T-cell (primary cell): ENCODE measurements around the gene ROCK2. TPM values are rescaled to one million over a fixed set of nuclear protein-coding genes. Genes with fewer than 3 reads are reported as not detected.

ENCODE experiments used
- ATAC-seq, 4 experiments: fragments of 200-7000 bp in 3 of 4; fragments of 150-1000 bp in 1 of 4; cut with Tn5 transposase; replicated peaks in 1 of 4; 1 replicate in 3 of 4; 2 replicates in 1 of 4; pipeline ENCODE4 v1.10.0; 2021; ENCODE audit warnings: moderate library complexity in 3 of 4, mild to moderate bottlenecking in 2 of 4, moderate number of reproducible peaks in 1 of 4
- CTCF ChIA-PET, 2 donors: fragments of 300-600 bp; sonication (Branson Sonifier 250); formaldehyde crosslinking; loops; one replicate each; lab custom pipeline; 2022; ENCODE audit warnings: antibody characterized with exemption in 2 of 2; lab: Charles Lee
- POLR2A ChIA-PET, 2 donors: fragments of 300-600 bp; sonication (Branson Sonifier 250); formaldehyde crosslinking; loops; one replicate each; lab custom pipeline; 2022; ENCODE audit warnings: antibody characterized with exemption in 2 of 2; lab: Charles Lee
- DNase-seq, 35 experiments: peaks; one replicate each; pipeline versions ENCODE4 v3.0.0 to v3.0.0-alpha.2; 2013 to 2023
- H3K27ac ChIP-seq: one replicate; pipeline ENCODE4 v1.5.1; 2013; ENCODE audit warnings: low read length
- H3K27me3 ChIP-seq, 2 experiments: replicated peaks in 1 of 2; 1 replicate in 1 of 2; 2 replicates in 1 of 2; pipeline versions ENCODE4 v1.6.1 to v1.7.0; 2013; ENCODE audit warnings: low read length in 1 of 2, mixed read lengths in 1 of 2; ENCODE audit not compliant: control insufficient read depth in 2 of 2, insufficient read depth in 2 of 2; ENCODE audit errors: extremely low read depth in 1 of 2
- H3K36me3 ChIP-seq, 2 donors: 1 replicate in 1 of 2; 2 replicates in 1 of 2; pipeline versions ENCODE4 v1.6.1 to v1.7.0; 2013; ENCODE audit warnings: low read length in 1 of 2; ENCODE audit not compliant: control insufficient read depth in 2 of 2, insufficient read depth in 1 of 2; ENCODE audit errors: extremely low read depth in 1 of 2
- H3K4me1 ChIP-seq, 2 experiments: 1 replicate in 1 of 2; 2 replicates in 1 of 2; pipeline versions ENCODE4 v1.6.1 to v1.7.0; 2013; ENCODE audit warnings: low read length in 2 of 2, mixed read lengths in 1 of 2; ENCODE audit not compliant: insufficient read depth in 2 of 2, control insufficient read depth in 1 of 2; ENCODE audit errors: extremely low read depth in 1 of 2
- H3K4me3 ChIP-seq, 2 donors: 1 replicate in 1 of 2; 2 replicates in 1 of 2; pipeline versions ENCODE4 v1.5.1 to v1.7.0; 2013; ENCODE audit warnings: mild to moderate bottlenecking in 2 of 2, low read length in 1 of 2, moderate library complexity in 1 of 2; ENCODE audit not compliant: control insufficient read depth in 1 of 2; ENCODE audit errors: extremely low read depth in 1 of 2
- H3K9me3 ChIP-seq: 2 replicates; pipeline ENCODE4 v1.7.0; 2013
- H3K27ac Mint-ChIP-seq, 2 donors: one replicate each; pipeline ENCODE4 v1.8.0; 2020 to 2021; ENCODE audit warnings: mild to moderate bottlenecking in 2 of 2, mixed read lengths in 2 of 2
- H3K27me3 Mint-ChIP-seq, 2 donors: one replicate each; pipeline ENCODE4 v1.8.0; 2021 to 2022; ENCODE audit warnings: mixed read lengths in 2 of 2
- H3K36me3 Mint-ChIP-seq: one replicate; pipeline ENCODE4 v1.8.0; 2021; ENCODE audit warnings: mixed read lengths
- H3K4me1 Mint-ChIP-seq, 3 donors: one replicate each; pipeline ENCODE4 v1.8.0; 2020 to 2022; ENCODE audit warnings: mixed read lengths in 3 of 3, mild to moderate bottlenecking in 1 of 3
- H3K4me3 Mint-ChIP-seq, 3 donors: one replicate each; pipeline ENCODE4 v1.8.0; 2020 to 2022; ENCODE audit warnings: mild to moderate bottlenecking in 3 of 3, mixed read lengths in 3 of 3, moderate library complexity in 3 of 3
- H3K9me3 Mint-ChIP-seq, 3 donors: one replicate each; pipeline ENCODE4 v1.8.0; 2020 to 2022; ENCODE audit warnings: mixed read lengths in 3 of 3
- WGBS: methylation state at CpG from one replicate; pipeline ENCODE4 v1.1.5; 2013; ENCODE audit warnings: missing lambda C conversion rate; ENCODE audit not compliant: insufficient coverage; 5-methylcytosine and 5-hydroxymethylcytosine counted together
- total RNA-seq, 35 experiments: library from RNA in 6 of 35; stranded (reverse) in 6 of 35; fragments of 120-200 nt in 1 of 35; gene quantifications; one replicate each; pipeline versions ENCODE4 v1.2.1 to v1.2.4 and lab custom pipeline; 2013 to 2026

The ROCK2 gene
- total RNA-seq, 5 donors from 2014 or later (not counting 1 experiment from before 2014, with no cell fraction given), result 15.5 to 22.3 (median 18.6) TPM

GRCh38 chr2:11352781-11353537, 8.5 kb upstream of the ROCK2 start:
- POLR2A ChIA-PET, result no interaction called here
- ATAC-seq (no peak), DNase-seq (no peak)
- Histone ChIP-seq H3K9me3 (no peaks in the 10 kb centered on the region), H3K4me1 (no peaks in the 10 kb centered on the region), H3K27me3 (no peaks in the 10 kb centered on the region), H3K27ac (no peak overlapping the region), H3K4me3 (no peak overlapping the region), H3K36me3 (no peaks in the 10 kb centered on the region)
- H3K36me3 Mint-ChIP-seq, result no peaks in the 10 kb centered on the region
- peaks cover 0 to 1% of the 10 kb centered on the region in 2 donors for H3K27me3 Mint-ChIP-seq
- CTCF ChIA-PET, result no interaction called here
- H3K9me3 Mint-ChIP-seq, result no peaks in the 10 kb centered on the region
- no peak overlapping the region for H3K4me3 Mint-ChIP-seq
- WGBS, result 96% methylated on average over 5 of the region's 10 CpGs
- no peaks in the 10 kb centered on the region for H3K4me1 Mint-ChIP-seq
- no peak overlapping the region for H3K27ac Mint-ChIP-seq

GRCh38 chr2:11348209-11348749, 3.8 kb upstream of the ROCK2 start:
- 93% methylated on average over 4 of the region's 5 CpGs for WGBS
- Mint-ChIP-seq H3K9me3 (no peaks in the 10 kb centered on the region), H3K27ac (no peak overlapping the region), H3K27me3 (no peaks in the 10 kb centered on the region), H3K36me3 (no peaks in the 10 kb centered on the region), H3K4me1 (peaks cover 4 to 8% (median 6%) of the 10 kb centered on the region in 3 donors), H3K4me3 (no peak overlapping the region)
- Histone ChIP-seq H3K27ac (no peak overlapping the region), H3K4me1 (peaks cover 3 to 6% of the 10 kb centered on the region in 2 experiments), H3K9me3 (no peaks in the 10 kb centered on the region), H3K4me3 (no peak overlapping the region), H3K27me3 (no peaks in the 10 kb centered on the region), H3K36me3 (no peaks in the 10 kb centered on the region)
- DNase-seq (no peak), ATAC-seq (no peak)
- POLR2A ChIA-PET, result no interaction called here
- CTCF ChIA-PET, result no interaction called here

DNA sequence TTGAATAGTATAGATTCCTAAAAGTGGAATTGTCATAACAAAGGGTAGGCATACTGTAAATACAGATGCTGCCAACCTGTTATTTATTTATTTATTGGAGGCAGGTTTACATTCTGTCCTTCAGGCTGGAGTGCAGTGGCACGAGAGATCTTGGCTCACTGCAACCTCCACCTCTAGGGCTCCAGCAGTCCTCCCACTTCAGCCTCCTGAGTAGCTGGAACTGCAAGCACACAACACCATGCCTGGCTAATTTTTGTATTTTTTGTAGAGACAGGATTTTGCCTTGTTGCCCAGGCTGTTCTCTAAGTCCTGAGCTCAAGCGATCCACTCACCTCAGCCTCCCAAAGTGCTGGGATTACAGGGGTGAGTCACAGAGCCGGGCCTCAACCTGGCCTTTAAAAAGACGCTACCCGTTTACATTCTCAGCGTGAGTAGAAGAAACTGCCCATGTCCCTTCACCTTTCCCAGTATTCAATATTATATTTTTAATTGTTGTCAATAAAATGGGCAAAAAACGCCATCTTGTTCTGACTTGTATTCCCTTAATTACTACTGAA, 3.0 kb upstream of the ROCK2 start:
- Histone ChIP-seq H3K27me3 (no peaks in the 10 kb centered on the region), H3K27ac (no peak overlapping the region), H3K4me1 (peaks cover 10 to 11% of the 10 kb centered on the region in 2 experiments), H3K9me3 (no peaks in the 10 kb centered on the region), H3K4me3 (no peak overlapping the region), H3K36me3 (no peaks in the 10 kb centered on the region)
- no peaks in the 10 kb centered on the region for H3K9me3 Mint-ChIP-seq
- ChIA-PET CTCF (no interaction called here), POLR2A (no interaction called here)
- H3K4me1 Mint-ChIP-seq, result peaks cover 12 to 16% (median 14%) of the 10 kb centered on the region in 3 donors
- no peak for ATAC-seq
- H3K27ac Mint-ChIP-seq, result no peak overlapping the region
- no peak for DNase-seq
- no peak overlapping the region for H3K4me3 Mint-ChIP-seq
- WGBS, result 83% methylated on average over 1 of the region's 7 CpGs
- no peaks in the 10 kb centered on the region for H3K27me3 Mint-ChIP-seq
- no peaks in the 10 kb centered on the region for H3K36me3 Mint-ChIP-seq

- Histone ChIP-seq H3K4me1 (peaks cover 13 to 16% of the 10 kb centered on the region in 2 experiments), H3K9me3 (no peaks in the 10 kb centered on the region), H3K27me3 (no peaks in the 10 kb centered on the region), H3K4me3 (no peak overlapping the region), H3K27ac (no peak overlapping the region), H3K36me3 (no peaks in the 10 kb centered on the region)
- ATAC-seq (no peak), DNase-seq (no peak)
- H3K9me3 Mint-ChIP-seq, result no peaks in the 10 kb centered on the region
- H3K27me3 Mint-ChIP-seq, result no peaks in the 10 kb centered on the region
- peak overlapping the region in 1 of 2 donors; percentile 88 for H3K27ac Mint-ChIP-seq
- ChIA-PET CTCF (interaction anchor here in 1 of 2 donors (0.5 kb wide), 1 partner anchor 530 kb away, joined by 5 read pairs; no protein-coding TSS in a partner anchor), POLR2A (interaction anchor here in 1 of 2 donors (0.6 kb wide), 1 partner anchor 19 kb away, joined by 4 read pairs; no protein-coding TSS in a partner anchor)
- WGBS, result no CpG with 5 or more reads among the region's 4 CpGs
- H3K4me1 Mint-ChIP-seq, result peaks cover 19 to 27% (median 24%) of the 10 kb centered on the region in 3 donors
- H3K36me3 Mint-ChIP-seq, result no peaks in the 10 kb centered on the region
- no peak overlapping the region for H3K4me3 Mint-ChIP-seq
These were observed 1.6 kb upstream of the ROCK2 start for GRCh38 chr2:11346023-11346482.

DNA sequence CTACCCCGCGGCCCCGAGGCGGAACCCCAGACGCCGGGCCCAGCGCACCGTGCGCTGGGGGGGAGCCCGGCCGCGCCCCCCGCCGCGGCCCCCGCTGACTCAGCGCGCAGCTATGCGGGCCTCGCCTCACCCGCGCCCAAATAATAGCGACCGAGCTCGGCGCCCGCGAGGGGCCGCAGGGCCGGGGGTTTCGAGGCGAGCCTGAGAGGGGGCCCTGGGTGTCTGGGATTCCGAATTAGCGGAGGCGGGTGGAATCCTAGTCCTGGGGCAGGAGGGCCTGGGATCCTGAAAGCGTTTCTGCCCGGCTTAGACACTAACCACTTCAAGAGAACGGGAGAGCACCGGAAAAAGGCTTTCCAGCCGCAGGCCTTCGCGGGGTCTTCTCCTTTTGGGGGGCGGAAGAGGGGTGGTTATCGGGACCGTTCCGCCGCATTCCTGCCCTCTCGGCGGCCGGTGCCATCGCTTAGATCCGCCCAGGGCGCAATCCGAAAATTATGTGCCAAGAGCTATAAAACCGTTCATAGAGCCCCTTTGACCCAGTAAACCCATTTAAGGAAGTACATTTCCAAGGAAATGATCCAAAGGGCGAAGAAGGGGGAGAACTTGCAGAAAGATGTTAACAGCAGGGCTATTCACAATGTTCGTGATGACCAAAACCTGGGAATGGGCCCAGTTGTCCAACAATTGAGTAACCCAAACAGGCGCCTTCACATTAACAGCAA, 681 bp upstream of the ROCK2 start:
- ChIA-PET POLR2A (interaction anchor here (0.6 kb wide), 2 partner anchors 35 to 174 kb away, joined by 3 to 5 read pairs; no protein-coding TSS in a partner anchor), CTCF (interaction anchor here in 1 of 2 donors (0.6 kb wide), 2 partner anchors 14 to 190 kb away, joined by 4 to 10 read pairs; no protein-coding TSS in a partner anchor)
- Mint-ChIP-seq H3K27ac (peak overlapping the region; percentile 73 to 88), H3K9me3 (no peaks in the 10 kb centered on the region), H3K36me3 (no peaks in the 10 kb centered on the region), H3K4me1 (peaks cover 27 to 34% (median 34%) of the 10 kb centered on the region in 3 donors), H3K27me3 (no peaks in the 10 kb centered on the region), H3K4me3 (peak overlapping the region; percentile 79 to 85 (median 80))
- Histone ChIP-seq H3K27me3 (no peaks in the 10 kb centered on the region), H3K4me3 (peak overlapping the region; percentile 56 to 60), H3K9me3 (no peaks in the 10 kb centered on the region), H3K36me3 (no peaks in the 10 kb centered on the region), H3K4me1 (peaks cover 13 to 16% of the 10 kb centered on the region in 2 experiments), H3K27ac (peak overlapping the region; percentile 59)
- ATAC-seq (peak; percentile 36 to 62 (median 56)), DNase-seq (peak in 11 of 35 experiments; percentile 0 to 44 (median 4))
- 3% methylated on average over 40 of the region's 58 CpGs for WGBS
